ENCODE measurements around the gene AGK.
A peak's percentile ranks its signal among the peaks of the same experiment; 100 is the strongest.

AGK gene, protein sequence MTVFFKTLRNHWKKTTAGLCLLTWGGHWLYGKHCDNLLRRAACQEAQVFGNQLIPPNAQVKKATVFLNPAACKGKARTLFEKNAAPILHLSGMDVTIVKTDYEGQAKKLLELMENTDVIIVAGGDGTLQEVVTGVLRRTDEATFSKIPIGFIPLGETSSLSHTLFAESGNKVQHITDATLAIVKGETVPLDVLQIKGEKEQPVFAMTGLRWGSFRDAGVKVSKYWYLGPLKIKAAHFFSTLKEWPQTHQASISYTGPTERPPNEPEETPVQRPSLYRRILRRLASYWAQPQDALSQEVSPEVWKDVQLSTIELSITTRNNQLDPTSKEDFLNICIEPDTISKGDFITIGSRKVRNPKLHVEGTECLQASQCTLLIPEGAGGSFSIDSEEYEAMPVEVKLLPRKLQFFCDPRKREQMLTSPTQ

DNA sequence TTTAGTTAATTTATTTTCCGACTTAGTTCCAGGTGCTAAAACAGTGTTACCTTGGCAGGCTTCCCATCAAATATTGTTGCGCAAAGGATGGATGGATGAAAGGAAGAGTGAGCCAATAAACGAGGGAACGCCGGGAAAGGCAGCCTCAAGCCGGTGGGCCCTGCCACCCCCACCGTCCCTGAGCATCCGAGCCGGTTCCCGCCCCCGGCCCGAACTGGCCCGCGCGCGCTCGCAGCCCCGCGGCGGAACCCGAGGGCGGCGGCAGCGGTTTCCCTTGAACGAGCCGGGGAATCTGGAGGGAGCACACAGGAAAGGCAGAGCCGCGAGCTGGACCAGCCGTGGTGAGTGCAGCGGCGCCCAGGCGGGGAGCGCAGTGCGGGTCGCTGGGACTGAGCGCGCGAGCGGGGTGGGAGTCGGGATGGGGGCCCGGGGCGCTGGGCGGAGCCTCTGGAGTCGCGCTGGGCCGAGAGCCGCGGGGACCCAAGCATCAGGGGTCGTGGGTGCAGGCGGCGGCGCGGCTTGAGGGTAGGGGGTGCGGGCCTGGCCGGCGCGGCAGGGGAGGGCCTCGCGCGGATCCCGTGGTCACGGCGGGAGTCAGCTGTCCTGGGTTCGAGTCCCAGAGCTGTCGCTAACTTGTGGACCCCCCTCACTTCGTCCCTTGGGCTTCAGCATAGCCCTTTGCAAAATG lies at the start of gene AGK:
TSS of gene AGK (plus strand) at position 317 of the 688 bp plus-strand sequence. CDS start 4,057 bp downstream, outside the sequence.
- DNase-seq = peak; percentile 74

DNA sequence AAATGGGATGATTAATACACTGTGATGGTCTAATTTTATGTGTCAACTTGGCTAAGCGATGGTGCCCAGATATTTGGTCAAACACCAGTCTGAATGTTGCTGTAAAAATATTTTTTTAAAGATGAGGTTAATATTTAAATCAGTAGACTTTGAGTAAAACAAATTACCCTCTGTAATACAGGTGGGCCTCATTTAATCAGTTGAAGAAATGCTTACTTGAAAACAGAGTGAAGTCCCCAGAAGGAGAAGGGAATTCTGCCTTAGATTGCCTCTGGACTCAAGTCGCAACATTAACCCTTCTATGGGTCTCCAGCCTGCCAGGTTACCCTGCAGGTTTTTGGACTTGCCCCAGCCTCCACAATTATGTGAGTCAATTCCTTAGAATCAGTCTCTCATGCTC lies 49.8 kb upstream of the AGK start:
- no peak for DNase-seq

DNA sequence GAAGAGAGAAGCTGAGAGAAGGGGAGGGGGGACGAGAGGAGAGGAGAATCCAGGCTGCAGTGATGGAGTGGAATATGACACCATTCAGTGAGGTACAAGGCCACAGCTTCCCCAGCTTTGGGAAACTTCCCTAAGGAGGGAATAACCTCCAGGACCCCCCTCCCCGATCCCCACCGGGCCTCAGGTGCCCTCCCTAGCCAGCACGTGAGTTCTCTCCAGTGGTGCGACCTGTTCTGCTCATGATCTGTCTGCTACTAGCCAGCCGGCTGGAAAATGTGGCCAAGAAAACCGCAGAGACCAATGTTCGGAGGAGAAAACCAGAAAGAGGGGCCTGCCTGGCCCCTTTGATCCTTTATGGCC lies 39.9 kb upstream of the AGK start:
- no peak for DNase-seq

DNA sequence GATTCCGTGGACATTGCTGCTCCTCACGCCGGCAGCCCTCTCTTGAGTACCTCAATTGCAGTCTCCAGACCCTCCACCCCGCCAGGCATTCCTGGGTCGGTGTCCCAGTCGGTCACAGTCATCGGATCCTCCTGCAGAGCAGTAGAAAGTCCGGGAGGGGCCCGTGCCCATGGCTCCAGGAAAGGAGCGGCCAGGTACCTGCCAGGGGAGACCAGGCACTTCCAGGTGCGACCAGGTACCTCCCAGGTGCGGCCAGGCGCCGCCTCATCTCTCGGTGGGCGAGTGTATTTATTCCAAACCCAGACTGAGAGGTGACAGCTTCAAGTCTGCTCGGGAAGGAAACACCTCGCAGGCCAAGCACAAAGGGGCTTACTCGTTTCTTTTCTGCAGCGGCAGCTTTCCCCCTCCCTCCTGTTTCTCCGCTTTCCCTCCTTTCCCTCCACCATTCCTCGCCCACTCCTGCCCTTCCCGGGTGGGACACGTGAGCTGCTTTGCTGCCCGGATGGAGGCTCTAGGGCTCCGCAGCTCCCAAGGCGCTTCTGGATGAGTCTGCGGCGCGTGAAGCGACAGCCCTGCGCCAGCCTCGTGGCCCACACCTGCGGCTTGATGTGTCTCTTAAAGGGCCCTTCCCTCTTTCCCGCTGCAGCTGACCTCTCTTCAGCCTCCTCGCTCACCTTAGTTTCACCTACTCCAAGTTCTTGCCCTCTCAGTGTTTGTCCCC lies 39.4 kb upstream of the AGK start:
- DNase-seq = no peak

DNA sequence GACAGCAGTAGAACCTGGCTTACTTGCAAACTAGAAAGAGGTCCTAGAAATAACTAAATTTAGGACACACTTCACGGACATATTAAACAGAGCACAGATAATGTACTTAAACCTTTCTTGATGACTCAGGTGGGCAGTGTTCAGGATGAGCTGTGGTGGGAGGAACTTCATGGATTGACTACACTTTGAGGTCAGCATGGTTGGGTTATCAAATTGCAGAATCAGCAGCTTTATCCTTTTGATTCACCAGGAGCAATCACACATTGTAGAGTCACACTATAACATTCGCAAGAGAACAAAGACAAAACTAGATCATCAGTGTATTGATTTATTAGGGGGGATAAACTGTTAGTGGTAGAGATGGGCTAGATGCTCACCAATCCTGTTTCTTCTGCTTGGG lies 38.6 kb upstream of the AGK start:
- no peak for DNase-seq

DNA sequence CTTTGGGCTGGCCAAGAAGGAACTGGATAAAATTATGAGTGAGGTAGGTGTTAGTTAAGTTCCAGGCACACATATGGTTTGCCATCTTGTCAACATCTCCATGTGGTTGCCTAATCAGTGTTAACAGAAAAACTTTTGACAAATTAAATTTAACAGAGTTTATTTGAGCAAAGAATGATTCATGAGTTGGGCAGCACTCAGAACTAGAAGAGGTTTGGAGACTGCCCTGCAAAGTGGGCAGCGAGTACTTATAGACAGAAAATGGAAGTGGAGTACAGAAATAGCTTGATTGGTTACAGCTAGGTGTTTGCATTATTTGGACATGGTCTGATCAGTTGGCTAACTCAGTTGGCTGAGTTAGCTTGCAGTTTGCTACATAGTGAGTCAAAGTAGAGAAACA lies 37.5 kb upstream of the AGK start:
- DNase-seq = no peak

DNA sequence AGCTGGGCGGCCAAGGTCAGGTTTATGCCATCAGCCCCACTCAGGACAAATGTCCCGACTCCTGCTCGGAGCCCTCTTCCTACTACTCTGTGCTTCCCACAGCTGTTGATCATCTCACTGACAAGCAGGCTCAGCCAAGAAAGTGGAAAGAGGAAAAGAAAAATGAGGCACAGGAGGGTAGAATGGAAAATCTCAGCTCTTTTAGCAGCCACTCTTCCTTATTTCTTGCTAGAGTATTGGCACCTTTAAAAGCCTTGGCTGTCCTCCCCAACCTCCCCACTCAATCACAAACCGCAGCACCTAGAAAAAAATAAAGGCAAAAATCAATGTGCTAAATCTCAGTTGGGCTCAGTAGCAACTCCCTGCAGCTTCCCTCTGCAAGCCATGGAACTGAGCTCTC lies 35.3 kb upstream of the AGK start:
- DNase-seq = no peak

DNA sequence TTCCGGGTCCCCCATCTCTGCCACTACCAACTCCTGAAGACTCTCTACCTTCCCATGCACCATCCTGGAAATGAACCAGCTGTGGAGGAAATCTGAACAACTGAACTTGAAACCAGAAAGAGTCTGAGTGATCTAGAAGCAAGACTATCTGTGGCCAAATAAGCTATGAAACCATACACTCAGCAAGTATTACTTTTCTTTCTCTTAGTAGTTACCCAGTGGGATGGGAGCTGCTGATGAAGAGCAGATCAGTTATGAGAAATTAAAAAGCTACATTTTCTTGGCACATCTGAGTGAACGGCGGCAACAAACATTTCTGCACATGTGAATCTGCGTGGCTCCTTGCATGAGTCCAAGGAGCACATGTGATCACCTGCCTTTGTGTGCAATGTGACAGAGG lies 31.6 kb upstream of the AGK start:
- no peak for DNase-seq

DNA sequence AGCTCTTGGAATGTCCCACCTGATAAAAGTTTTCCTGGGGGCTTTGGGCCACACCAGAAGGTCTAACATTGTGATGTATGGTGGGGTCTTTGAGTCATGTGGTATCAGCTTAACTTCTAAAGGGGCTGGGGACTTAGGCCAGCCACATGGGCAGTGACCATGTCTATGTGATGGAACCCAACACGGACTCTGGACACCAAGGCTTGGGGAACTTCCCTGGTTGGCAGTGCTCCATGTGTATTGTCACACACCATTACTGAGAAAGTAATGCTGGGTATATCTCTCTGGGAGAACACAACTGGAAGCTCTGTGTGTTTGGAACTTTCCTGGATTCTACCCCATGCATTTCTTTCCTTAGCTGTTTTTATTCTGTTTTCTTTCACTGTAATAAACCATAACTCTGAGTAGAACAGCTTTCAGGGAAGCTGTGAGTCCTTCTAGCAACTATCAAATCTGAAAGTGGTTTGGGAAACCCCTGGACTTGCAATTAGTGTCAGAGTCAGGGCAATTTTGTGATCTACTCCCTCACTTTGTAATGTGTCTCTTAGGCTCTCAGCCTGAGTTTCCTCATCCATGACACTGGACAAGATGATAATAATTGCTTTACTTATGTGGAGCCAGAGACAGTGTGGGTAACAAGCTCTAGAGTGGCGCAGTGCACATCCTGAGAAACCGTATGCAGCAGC lies 28.4 kb upstream of the AGK start:
- no peak for DNase-seq

DNA sequence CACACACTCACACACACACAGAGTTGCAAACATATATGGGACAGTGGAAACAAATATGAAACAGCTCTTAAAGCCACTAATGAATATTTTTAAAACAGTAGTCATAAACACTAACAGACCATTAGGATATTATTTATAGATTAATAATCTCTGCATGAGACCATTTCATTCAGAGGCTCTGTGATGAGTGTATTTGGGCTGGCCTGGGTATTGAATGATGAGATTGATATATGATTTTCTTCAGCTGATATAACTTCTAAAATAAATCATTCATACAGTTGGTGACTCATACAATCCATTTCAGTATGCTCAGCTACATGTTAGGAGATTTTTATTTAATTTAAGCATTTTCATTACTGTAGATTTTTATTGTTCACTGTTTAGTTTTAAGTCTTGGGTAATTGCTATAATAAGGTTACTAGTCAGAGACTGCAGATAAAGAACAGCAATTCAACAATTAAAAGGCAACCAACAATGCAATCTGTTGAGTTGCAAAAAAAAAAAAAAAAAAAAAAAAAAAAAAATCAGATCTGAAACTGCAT lies 25.2 kb upstream of the AGK start:
- DNase-seq = no peak

DNA sequence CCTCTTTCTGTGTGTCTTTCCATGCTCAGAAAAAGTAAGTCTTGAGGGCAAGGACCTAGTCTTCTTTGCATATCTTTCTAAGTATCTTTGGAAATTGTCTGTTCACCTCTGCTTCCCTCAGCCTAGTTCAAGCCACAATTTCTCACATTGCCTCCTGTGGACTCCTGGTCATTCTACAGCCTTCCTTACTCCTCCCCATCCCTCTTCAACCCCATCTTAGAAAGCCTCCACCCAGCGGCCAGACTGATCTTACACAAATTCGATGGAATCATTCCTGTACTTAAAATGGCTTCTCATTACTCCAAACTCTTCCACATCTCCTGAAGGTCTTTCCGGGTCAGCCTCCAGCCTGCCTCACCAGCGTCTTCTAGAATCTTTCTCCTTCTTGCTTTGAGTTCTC lies 24.1 kb upstream of the AGK start:
- DNase-seq = no peak

DNA sequence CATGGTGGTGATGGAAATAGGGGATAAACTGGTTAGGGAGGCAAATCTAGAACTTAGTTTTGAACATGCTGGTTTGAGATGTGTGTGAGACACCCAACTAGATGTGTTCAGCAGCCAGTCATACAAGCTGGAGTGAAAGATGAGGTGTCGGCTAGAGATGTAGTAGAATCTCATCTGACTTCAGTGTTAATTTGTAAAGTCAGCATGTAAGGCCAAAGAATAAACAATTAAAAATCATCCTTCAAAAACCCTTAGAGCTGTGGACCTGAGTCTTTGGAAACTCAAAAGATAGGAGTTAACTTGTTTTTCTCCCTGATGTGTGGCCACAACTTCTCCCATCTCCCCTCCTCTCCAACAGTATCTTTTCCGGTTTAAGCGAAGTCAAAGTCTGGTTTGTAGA lies 22.8 kb upstream of the AGK start:
- no peak for DNase-seq

DNA sequence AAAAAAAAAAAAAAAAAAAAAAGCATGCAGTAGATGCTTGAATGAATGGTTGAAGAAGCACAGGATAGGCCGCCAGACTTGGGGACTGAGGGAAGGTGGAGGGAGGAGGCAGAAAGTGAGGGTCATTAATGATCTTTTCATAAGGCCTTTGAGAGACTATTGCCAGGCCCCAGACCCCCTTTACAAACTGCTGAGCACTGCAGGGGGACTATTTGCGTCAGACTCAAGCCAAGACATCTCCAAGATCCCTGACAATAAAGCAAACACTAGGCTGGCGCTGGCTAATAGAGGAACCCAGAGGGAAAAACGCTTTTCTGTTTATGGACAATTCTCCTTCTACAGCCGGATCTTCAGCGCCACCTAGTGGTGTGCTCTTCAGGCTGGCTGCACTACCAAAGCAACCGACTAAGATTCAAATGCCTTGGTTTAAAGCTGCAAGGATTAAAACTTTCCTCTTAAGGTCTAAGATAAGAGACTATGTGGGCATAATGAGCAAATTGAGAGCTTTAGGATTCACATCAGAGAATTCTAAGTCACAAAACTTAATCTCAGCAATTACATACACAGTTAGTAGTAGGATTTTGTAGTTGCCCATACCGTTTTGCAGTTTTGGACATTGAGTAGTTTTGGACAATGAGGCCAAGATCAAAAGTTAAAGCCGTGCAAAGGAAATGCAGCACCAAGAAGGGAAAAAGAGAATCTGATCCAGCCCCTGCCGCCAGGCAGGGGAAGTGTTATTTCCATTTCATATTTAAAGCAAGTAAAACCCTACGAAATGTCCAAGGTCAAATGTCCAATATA lies 17.9 kb upstream of the AGK start:
- DNase-seq = peak; percentile 75

DNA sequence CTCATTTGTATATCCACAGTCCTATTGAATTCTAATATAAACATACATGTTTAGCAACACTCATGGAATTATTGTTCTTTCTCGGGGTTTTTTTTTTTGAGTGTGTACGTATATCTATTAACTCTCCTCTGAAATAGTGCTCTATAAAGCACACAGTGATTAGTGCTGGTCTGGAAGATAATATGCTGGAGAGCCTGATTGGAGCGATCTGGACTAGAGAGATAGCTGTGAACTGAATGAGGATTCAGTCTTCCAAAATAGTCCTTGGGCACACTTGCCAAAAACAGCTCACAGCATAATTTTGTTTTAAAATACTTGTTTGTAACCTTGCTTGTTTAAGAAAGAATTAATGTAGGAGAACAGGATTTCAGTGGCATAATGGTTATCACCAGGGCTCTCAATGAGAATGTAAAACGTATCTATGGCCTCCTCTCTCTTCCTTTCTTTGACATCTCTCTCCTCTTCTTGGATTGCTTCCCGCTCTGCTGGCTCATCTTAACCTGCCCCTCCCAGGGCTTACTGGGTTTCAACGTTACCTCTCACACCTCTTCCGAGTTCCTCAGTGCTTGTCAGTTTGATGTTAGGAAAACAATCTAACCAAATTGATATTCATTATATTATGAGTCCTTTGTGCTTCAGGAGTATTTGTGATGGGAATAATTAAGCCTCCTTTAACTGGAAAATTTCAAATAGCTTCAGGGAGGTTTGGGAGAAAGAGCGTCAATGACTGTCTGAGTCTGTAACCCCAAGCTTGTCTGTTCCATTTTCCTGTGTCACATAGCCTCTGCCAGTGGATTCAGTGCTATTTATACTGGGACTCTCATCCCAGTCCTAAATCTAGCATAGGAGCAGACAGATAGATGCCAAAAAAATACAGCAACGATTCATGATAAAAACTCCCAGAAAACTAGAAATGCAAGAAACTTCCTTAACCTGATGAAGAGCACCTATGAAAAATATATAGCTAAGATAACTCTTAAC lies 16.2 kb upstream of the AGK start:
- DNase-seq = no peak

DNA sequence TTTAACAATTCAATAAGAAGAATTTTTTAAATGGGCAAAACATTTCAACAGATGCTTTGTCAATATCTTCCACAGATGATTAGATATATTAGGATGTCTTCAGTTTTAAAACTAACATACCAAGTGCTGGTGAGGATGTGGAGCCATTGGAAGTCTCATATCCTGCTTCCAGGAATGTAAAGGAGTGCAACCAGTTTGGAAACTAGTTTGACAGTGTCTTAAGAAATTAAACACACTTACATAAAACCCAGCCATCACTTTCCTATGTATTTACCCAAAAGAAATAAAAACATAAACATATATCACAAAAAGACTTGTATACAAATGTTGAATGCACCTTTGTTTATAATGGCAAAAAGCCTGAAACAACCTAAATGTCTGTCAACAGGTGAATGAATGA lies 13.3 kb upstream of the AGK start:
- DNase-seq = no peak

DNA sequence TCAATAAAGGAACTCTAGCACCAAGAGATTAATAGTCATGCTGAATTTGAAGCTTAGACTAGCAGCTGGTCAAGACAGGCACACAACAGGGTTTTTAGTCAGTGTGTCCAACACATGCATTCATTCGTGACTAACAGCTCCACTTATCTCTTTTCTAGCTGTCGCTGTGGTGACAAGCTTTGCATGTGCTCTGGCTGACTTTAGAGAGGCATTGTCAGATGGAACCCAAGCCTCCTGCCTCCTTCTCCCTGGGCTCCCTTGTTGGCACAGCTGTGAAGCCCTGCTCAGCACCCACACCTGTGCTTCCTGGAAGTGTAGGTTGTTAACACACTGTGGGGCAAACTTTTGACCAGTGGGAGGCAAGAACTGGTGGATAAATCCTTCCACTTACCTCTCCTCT lies 9.8 kb upstream of the AGK start:
- no peak for DNase-seq

DNA sequence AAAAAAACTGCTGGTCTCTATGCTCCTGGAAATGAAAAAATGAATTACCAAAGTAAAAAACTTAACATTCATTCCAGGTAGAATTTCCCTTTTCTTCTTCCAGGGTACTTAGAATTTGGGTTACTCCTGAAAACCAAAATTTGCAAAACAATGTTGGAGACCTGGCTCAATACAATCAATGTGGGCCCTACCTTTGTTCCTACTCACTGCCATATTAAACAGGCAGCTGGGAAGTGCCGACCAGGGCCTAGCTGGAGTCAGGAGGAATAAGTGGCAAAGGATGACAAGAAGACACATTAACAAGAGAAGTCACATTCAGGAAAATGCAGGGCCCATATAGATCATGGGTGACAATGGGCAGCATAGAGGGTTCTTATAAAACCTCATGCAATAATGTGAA lies 6.4 kb upstream of the AGK start:
- no peak for DNase-seq

DNA sequence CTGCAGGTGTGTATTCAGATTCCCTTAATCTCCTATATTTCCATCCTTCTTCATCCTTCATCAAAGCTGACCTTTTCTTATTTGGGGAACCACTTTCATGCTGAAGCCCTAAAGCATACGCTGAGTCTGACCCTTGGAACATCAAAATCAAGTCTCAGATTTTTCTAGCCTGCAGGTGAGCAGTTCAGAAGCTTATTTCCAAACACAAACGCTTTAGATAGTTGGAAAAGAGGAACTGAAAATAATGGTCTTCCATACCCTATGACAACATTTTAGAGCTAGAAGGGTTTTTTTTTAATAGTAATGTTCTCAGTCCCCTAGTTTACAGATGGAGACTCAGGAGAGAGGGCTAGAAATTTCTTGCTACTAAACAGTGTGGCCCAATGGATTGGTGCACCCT lies 1.6 kb upstream of the AGK start:
- DNase-seq = no peak

DNA sequence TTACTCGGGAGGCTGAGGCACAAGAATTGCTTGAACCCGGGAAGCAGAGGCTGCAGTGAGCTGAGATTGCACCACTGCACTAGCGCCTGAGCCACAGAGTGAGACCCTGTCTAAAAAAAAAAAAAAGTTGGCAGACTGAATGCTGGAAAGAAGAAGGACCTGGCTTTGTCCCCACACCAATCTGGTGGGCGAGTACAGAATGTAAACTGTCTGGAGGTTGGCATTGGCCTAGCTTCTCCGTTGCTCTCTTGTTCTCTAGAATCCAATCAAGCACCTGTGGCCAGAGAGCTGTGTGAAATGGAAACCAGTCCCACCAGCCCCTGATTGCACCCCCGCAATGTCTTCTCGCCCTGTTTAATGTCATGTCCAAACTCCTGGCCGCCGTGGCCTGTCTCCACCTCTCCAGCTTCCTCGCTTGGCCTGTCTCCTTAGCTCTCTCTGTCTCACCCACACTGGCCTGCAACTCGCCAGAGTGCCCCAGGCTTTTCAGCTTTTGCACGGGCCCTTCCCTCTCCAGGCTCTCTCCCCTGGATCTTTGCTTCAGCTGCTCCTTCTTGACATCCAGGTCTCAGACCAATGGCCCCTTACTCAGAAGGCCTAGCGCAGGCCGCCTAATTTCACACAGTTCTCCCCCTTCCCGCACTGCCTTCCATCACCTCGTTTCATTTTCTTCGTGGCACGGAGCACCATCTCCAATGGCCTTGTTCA lies 670 bp upstream of the AGK start:
- no peak for DNase-seq

DNA sequence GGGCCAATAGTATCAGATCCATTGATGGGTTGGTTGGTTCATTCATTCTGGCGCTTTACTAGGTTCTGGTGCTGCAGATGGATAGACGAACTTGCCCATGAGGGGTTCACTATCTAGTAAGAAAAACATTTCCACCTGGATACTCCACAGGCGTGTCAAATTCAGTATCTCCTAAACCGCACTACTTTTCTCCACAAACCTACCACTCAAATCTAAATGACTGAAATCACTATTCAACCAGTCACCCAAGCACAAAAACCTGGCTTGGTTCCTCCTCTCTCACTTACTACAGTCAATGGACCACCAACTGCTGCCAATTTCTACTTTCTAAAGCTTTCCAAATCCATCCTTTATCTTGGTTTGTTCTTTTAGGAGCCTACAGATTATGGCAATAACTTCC lies 572 bp downstream of the AGK start:
- DNase-seq = peak; percentile 11
